Neural progenitor cell (in vitro differentiated cells): ENCODE results near the gene CCDC80. TPM values are rescaled to one million over a fixed set of nuclear protein-coding genes. Genes with fewer than 3 reads are reported as not detected.

Source experiments
- DNase-seq: peaks from one replicate; pipeline ENCODE4 v3.0.0-alpha.2; 2016; ENCODE audit warnings: low spot score
- H2AFZ ChIP-seq: fragments of 200-600 bp; sonication (generic); replicated peaks from 2 replicates; pipeline ENCODE4 v1.6.1; 2016; ENCODE audit warnings: antibody characterized with exemption
- H3F3A ChIP-seq: fragments of 200-600 bp; sonication (generic); 2 replicates; pipeline ENCODE4 v1.6.1; 2016; ENCODE audit warnings: antibody characterized with exemption, low read depth
- H3K27ac ChIP-seq: fragments of 200-600 bp; sonication (generic); 2 replicates; pipeline ENCODE4 v1.5.1; 2016; ENCODE audit warnings: mild to moderate bottlenecking
- H3K27me3 ChIP-seq: fragments of 200-600 bp; sonication (generic); 2 replicates; pipeline ENCODE4 v1.6.1; 2016; ENCODE audit warnings: mild to moderate bottlenecking, moderate library complexity
- H3K36me3 ChIP-seq: fragments of 200-600 bp; sonication (generic); 2 replicates; pipeline ENCODE4 v1.5.1; 2016
- H3K4me1 ChIP-seq: fragments of 200-600 bp; sonication (generic); 2 replicates; pipeline ENCODE4 v1.6.1; 2016; ENCODE audit warnings: mixed run types
- H3K4me2 ChIP-seq: fragments of 200-600 bp; sonication (generic); 2 replicates; pipeline ENCODE4 v1.6.1; 2016
- H3K4me3 ChIP-seq: fragments of 200-600 bp; sonication (generic); 2 replicates; pipeline ENCODE4 v1.5.1; 2016
- H3K79me2 ChIP-seq: fragments of 200-600 bp; sonication (generic); 2 replicates; pipeline ENCODE4 v1.6.1; 2016; ENCODE audit warnings: low read depth
- H3K9ac ChIP-seq: fragments of 200-600 bp; sonication (generic); 2 replicates; pipeline ENCODE4 v1.6.1; 2016
- H3K9me3 ChIP-seq: fragments of 200-600 bp; sonication (generic); 2 replicates; pipeline ENCODE4 v1.5.1; 2016; ENCODE audit warnings: low read depth
- H4K20me1 ChIP-seq: fragments of 200-600 bp; sonication (generic); 2 replicates; pipeline ENCODE4 v1.6.1; 2016; ENCODE audit warnings: low read depth
- H3K27ac Mint-ChIP-seq: 3 replicates; pipeline ENCODE4 v1.8.0; 2021; ENCODE audit warnings: mixed read lengths
- H3K27me3 Mint-ChIP-seq: 2 replicates; pipeline ENCODE4 v1.8.0; 2022; ENCODE audit warnings: low read depth, mild to moderate bottlenecking, inconsistent platforms, moderate library complexity, mixed read lengths; ENCODE audit not compliant: insufficient read depth
- H3K36me3 Mint-ChIP-seq: 3 replicates; pipeline ENCODE4 v1.8.0; 2021; ENCODE audit warnings: mixed read lengths
- H3K4me1 Mint-ChIP-seq: 3 replicates; pipeline ENCODE4 v1.8.0; 2021; ENCODE audit warnings: mixed read lengths
- H3K4me3 Mint-ChIP-seq: 3 replicates; pipeline ENCODE4 v1.8.0; 2021; ENCODE audit warnings: mild to moderate bottlenecking, moderate library complexity, mixed read lengths
- H3K9me3 Mint-ChIP-seq: 3 replicates; pipeline ENCODE4 v1.8.0; 2020; ENCODE audit warnings: mixed read lengths
- EZH2 ChIP-seq: fragments of 200-600 bp; sonication (generic); IDR thresholded peaks from 2 replicates; pipeline ENCODE4 v1.6.1; 2017; ENCODE audit warnings: antibody characterized with exemption, mild to moderate bottlenecking, moderate library complexity
- EZH2phosphoT487 ChIP-seq: fragments of 200-600 bp; sonication (generic); IDR thresholded peaks from 2 replicates; pipeline ENCODE4 v1.6.1; 2017; ENCODE audit warnings: antibody characterized with exemption
- total RNA-seq: library from RNA; depleted of rRNA; stranded (reverse); fragments of >200 nt; gene quantifications from 2 replicates; pipeline ENCODE4 v1.2.3, GENCODE V29; 2015; ENCODE audit warnings: low replicate concordance
- TF ChIP-seq, protein P1 (sequence below): fragments of 200-600 bp; sonication (generic); IDR thresholded peaks from 2 replicates; pipeline ENCODE4 v1.5.1; 2017; ENCODE audit warnings: antibody characterized with exemption, mild to moderate bottlenecking

The CCDC80 gene
- total RNA-seq, 1 donor from 2014 or later, result 21.5 TPM

DNA sequence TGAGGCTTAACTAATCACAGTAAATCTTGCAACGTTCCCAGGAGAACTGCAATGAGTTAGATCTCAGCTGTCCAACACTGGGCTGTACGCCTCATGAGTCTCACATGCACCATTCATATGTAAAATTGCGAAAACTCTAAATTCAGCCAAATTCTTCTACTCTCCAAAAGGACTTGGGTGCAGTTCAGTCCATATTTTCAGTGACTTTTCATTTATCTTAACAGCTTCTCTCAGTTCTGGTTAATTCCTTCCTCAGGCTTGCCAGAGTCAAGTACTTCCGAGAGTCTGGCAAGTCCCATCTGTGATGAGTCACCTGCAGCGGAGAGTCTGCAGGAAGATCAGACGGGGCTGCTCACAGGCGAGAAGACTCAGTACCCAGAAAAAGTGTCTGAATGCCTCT, 11.5 kb downstream of the CCDC80 start:
- peaks cover 40% of the 10 kb centered on the region for H3K4me1 Mint-ChIP-seq
- Histone ChIP-seq H3K4me3 (no peak overlapping the region), H3F3A (peaks cover 25% of the 10 kb centered on the region), H4K20me1 (no peaks in the 10 kb centered on the region), H2AFZ (no peak overlapping the region), H3K27ac (no peak overlapping the region), H3K27me3 (no peaks in the 10 kb centered on the region), H3K9me3 (no peaks in the 10 kb centered on the region), H3K4me2 (no peak overlapping the region), H3K36me3 (no peaks in the 10 kb centered on the region), H3K79me2 (no peaks in the 10 kb centered on the region), H3K9ac (no peak overlapping the region), H3K4me1 (peaks cover 42% of the 10 kb centered on the region)
- TF ChIP-seq EZH2, result no peak
- no peak for TF ChIP-seq EZH2phosphoT487
- TF ChIP-seq, protein P1, sequence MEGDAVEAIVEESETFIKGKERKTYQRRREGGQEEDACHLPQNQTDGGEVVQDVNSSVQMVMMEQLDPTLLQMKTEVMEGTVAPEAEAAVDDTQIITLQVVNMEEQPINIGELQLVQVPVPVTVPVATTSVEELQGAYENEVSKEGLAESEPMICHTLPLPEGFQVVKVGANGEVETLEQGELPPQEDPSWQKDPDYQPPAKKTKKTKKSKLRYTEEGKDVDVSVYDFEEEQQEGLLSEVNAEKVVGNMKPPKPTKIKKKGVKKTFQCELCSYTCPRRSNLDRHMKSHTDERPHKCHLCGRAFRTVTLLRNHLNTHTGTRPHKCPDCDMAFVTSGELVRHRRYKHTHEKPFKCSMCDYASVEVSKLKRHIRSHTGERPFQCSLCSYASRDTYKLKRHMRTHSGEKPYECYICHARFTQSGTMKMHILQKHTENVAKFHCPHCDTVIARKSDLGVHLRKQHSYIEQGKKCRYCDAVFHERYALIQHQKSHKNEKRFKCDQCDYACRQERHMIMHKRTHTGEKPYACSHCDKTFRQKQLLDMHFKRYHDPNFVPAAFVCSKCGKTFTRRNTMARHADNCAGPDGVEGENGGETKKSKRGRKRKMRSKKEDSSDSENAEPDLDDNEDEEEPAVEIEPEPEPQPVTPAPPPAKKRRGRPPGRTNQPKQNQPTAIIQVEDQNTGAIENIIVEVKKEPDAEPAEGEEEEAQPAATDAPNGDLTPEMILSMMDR, result no peak
- no peaks in the 10 kb centered on the region for H3K9me3 Mint-ChIP-seq
- H3K4me3 Mint-ChIP-seq, result no peak overlapping the region
- H3K27ac Mint-ChIP-seq, result peak overlapping the region; percentile 78
- no peak for DNase-seq
- H3K27me3 Mint-ChIP-seq, result no peaks in the 10 kb centered on the region
- H3K36me3 Mint-ChIP-seq, result peaks cover 11% of the 10 kb centered on the region

DNA sequence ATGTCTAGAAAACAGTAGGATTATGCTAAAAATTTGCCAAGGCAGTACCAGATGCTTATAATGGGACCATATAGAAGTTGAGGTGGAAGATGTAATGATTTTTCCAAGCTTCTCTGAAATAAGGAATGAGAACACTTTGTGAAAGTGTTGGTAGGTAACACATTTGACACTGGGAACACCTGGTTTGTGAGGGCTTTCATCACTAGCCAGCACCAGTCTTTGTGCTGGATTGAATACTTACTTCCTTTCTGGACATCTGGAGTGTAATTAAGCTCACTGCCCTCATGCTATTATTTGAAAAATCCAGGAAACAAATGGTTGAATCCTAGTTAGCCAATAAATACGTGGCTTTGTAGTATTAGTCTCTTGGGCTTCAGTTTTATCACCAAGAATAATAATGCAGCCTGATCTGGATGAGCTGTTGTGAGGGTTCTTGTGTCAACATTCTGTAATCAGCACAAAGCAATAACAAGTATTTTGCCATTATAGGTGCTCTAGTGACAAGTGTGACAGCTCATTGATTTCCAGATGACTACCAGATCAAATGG, 12.9 kb downstream of the CCDC80 start:
- H3K4me3 Mint-ChIP-seq, result no peak overlapping the region
- H3K36me3 Mint-ChIP-seq, result peaks cover 13% of the 10 kb centered on the region

DNA sequence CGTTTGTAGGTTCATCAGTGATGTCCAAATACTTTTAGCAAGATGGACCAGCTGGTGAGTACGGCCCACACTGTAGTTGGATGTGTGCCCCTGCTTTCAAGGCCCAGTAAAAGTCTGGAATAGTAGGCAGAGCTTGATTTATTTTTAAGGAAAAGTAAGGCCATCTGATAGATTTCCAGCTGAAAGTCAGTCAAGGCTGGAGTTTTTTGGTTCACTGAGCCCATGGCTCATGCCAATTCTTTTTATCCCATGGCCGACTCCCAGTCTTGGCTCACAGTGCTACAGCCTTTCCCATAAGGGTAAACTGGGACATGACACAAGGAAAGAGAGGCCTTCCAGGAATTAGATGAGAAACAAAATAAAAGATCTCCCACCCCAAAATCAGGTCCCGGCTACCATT, 13.5 kb downstream of the CCDC80 start:
- H3K9me3 Mint-ChIP-seq, result no peaks in the 10 kb centered on the region
- Histone ChIP-seq H2AFZ (no peak overlapping the region), H3F3A (peaks cover 5% of the 10 kb centered on the region), H3K4me3 (no peak overlapping the region), H3K9ac (no peak overlapping the region), H3K4me1 (peaks cover 22% of the 10 kb centered on the region), H3K36me3 (no peaks in the 10 kb centered on the region), H3K9me3 (no peaks in the 10 kb centered on the region), H3K27me3 (no peaks in the 10 kb centered on the region), H3K79me2 (no peaks in the 10 kb centered on the region), H3K27ac (no peak overlapping the region), H3K4me2 (no peak overlapping the region), H4K20me1 (no peaks in the 10 kb centered on the region)
- peaks cover 27% of the 10 kb centered on the region for H3K4me1 Mint-ChIP-seq
- no peaks in the 10 kb centered on the region for H3K27me3 Mint-ChIP-seq
- peaks cover 13% of the 10 kb centered on the region for H3K36me3 Mint-ChIP-seq
- no peak for TF ChIP-seq EZH2phosphoT487
- TF ChIP-seq, protein P1, result no peak
- no peak for TF ChIP-seq EZH2
- H3K4me3 Mint-ChIP-seq, result no peak overlapping the region
- DNase-seq, result no peak
- H3K27ac Mint-ChIP-seq, result no peak overlapping the region

More for the DNA sequence above, 12.9 kb downstream of the CCDC80 start:
- H3K79me2 ChIP-seq, result no peaks in the 10 kb centered on the region
- H3K27ac Mint-ChIP-seq, result no peak overlapping the region
- no peaks in the 10 kb centered on the region for H3K9me3 Mint-ChIP-seq
- no peak overlapping the region for H3K4me2 ChIP-seq
- no peaks in the 10 kb centered on the region for H4K20me1 ChIP-seq
- no peak overlapping the region for H3K4me3 ChIP-seq
- H2AFZ ChIP-seq, result no peak overlapping the region
- no peak for TF ChIP-seq EZH2phosphoT487
- TF ChIP-seq, protein P1, result no peak
- TF ChIP-seq EZH2, result no peak
- no peak overlapping the region for H3K9ac ChIP-seq
- no peaks in the 10 kb centered on the region for H3K9me3 ChIP-seq
- no peak overlapping the region for H3K27ac ChIP-seq
- DNase-seq, result no peak
- H3K27me3 Mint-ChIP-seq, result no peaks in the 10 kb centered on the region
- H3F3A ChIP-seq, result peaks cover 11% of the 10 kb centered on the region
- no peaks in the 10 kb centered on the region for H3K36me3 ChIP-seq
- peaks cover 28% of the 10 kb centered on the region for H3K4me1 ChIP-seq
- H3K4me1 Mint-ChIP-seq, result peaks cover 32% of the 10 kb centered on the region
- no peaks in the 10 kb centered on the region for H3K27me3 ChIP-seq
